Stimulated activated naive CD8-positive, alpha-beta T cell treated with anti-CD3 and anti-CD28 coated beads, Interleukin-15, Interleukin-2, amounts not matched to agents 100 U/mL and 50 U/mL, for 24 hours (primary cell): Measurements from ENCODE around the gene FAT2.
"Not testable (repeated sequence)": the region's sequence is repeated elsewhere in the genome, so short reads cannot be mapped to it uniquely, and the experiment has no call there.

Experiments
- ATAC-seq: fragments of 150-1000 bp; cut with Tn5 transposase; one replicate; pipeline ENCODE4 v1.10.0; 2021
- DNase-seq: peaks from one replicate; pipeline ENCODE4 v3.0.0; 2021

Gene FAT2

GRCh38 chr5:151580858-151581257 is 10.3 kb downstream of the FAT2 start:
- DNase-seq, result no peak

GRCh38 chr5:151580239-151580638 is 10.9 kb downstream of the FAT2 start:
- no peak for DNase-seq
- ATAC-seq, result no peak

More at GRCh38 chr5:151580858-151581257, 10.3 kb downstream of the FAT2 start:
- ATAC-seq, result no peak

GRCh38 chr5:151579146-151579545 is 12.0 kb downstream of the FAT2 start:
- DNase-seq, result not testable (repeated sequence)

GRCh38 chr5:151578326-151579025 is 12.7 kb downstream of the FAT2 start:
- no peak for ATAC-seq
- no peak for DNase-seq

More at GRCh38 chr5:151579146-151579545, 12.0 kb downstream of the FAT2 start:
- not testable (repeated sequence) for ATAC-seq

GRCh38 chr5:151577566-151577965 is 13.6 kb downstream of the FAT2 start:
- ATAC-seq (no peak), DNase-seq (no peak)

- DNase-seq (no peak), ATAC-seq (no peak)
Observed at GRCh38 chr5:151574444-151574996, 16.6 kb downstream of the FAT2 start.

GRCh38 chr5:151572657-151573368 is 18.3 kb downstream of the FAT2 start:
- no peak for ATAC-seq
- DNase-seq, result no peak

GRCh38 chr5:151571270-151572173 is 19.6 kb downstream of the FAT2 start:
- DNase-seq (no peak), ATAC-seq (no peak)

GRCh38 chr5:151570512-151571269 is 20.4 kb downstream of the FAT2 start:
- no peak for ATAC-seq
- DNase-seq, result no peak

GRCh38 chr5:151570058-151570457 is 21.1 kb downstream of the FAT2 start:
- ATAC-seq (no peak), DNase-seq (no peak)

- ATAC-seq (peak; percentile 73), DNase-seq (peak; percentile 27)
Observed at GRCh38 chr5:151569132-151570046, 21.7 kb downstream of the FAT2 start.

GRCh38 chr5:151568036-151568435 is 23.1 kb downstream of the FAT2 start:
- ATAC-seq (no peak), DNase-seq (no peak)

- no peak for ATAC-seq
- no peak for DNase-seq
Observed at GRCh38 chr5:151565971-151566370, 25.2 kb downstream of the FAT2 start.

GRCh38 chr5:151562019-151562707 is 29.0 kb downstream of the FAT2 start:
- ATAC-seq, result no peak

GRCh38 chr5:151557951-151558350 is 33.2 kb downstream of the FAT2 start:
- no peak for ATAC-seq
- no peak for DNase-seq

More at GRCh38 chr5:151562019-151562707, 29.0 kb downstream of the FAT2 start:
- DNase-seq, result no peak

GRCh38 chr5:151557466-151557865 is 33.7 kb downstream of the FAT2 start:
- ATAC-seq (no peak), DNase-seq (no peak)

GRCh38 chr5:151556806-151557205 is 34.3 kb downstream of the FAT2 start:
- ATAC-seq (no peak), DNase-seq (no peak)

GRCh38 chr5:151555760-151556576 is 35.2 kb downstream of the FAT2 start:
- DNase-seq (no peak), ATAC-seq (no peak)

- ATAC-seq (no peak), DNase-seq (no peak)
Observed at GRCh38 chr5:151553695-151554094, 37.4 kb downstream of the FAT2 start.
